Activated CD4-positive, alpha-beta T cell treated with anti-CD3 and anti-CD28 coated beads, Interleukin-2, amount 50 U/mL, for 16 hours (primary cell): ENCODE measurements around the gene MYBPC3.
"Not testable (repeated sequence)": the region's sequence is repeated elsewhere in the genome, so short reads cannot be mapped to it uniquely, and the experiment has no call there.

ENCODE experiments used
- DNase-seq: peaks from one replicate; pipeline ENCODE4 v3.0.0-alpha.2; 2020

The MYBPC3 gene

DNA sequence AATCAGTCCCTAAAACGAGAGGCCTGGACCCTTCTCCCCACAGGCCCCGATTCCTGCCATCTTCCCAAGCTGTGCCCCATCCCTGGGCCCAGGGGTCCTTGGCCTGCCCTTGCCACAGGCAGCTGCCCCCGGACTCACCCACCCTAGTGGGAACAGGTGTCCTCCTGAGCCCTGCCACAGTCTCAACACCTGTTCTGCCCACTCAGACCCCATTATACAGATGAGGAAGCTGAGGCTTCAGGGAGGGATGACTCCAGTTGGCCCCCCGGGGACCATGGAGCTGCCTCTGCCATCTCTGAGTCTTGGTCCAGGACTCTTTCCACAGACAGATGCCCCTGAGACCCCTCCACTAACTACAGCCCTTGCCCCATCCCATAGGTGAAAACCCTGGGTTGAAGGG is 15.9 kb downstream of the MYBPC3 start:
- DNase-seq = no peak

DNA sequence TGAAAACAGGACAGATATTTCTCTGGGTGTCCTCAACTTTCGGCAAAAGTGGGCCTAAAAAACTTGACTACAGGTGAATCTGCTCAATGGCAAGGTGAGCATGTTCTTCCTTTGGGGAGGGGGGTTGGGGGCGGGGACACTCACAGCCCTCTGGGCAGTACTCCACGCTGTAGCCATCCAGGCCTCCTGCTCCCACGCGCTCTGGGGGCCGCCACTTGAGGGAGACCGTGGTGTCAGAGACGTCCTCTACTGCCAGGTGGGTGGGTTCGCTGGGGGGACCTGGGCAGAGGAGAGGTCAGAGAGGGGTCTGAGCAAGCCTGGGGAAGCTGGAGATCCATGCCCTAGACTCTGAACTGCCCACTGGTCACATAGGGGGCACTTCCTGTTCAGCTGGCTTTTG is 16.8 kb downstream of the MYBPC3 start:
- DNase-seq = no peak

DNA sequence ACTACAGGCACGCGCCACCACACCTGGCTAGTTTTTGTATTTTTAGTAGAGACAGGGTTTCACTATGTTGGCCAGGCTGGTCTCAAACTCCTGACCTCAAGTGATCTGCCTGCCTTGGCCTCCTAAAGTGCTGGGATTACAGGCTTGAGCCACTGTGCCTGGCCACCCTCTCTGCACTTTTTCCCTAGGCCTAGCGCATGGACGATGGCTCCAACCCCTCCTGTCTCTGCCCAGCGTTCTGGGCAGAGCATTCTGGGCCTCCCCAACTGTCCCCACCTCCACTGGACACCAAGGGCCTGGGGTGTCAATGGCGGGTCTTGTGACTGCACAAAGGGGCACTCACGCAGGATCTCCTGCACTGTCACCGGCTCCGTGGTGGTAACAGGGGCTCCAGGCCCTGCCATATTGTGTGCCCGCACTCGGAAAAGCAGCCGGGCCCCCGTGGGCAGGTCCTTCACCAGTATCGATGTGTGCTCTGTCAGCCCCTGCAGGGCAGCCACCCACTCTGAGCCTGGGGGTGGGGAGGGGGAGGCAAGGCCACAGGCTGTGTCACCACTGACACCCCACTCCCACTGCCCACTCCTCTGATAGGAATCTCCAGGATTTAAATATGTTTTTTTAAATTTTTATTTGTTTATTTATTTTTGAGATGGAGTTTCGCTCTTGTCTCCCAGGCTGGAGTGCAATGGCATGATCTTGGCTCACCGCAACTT is 17.6 kb downstream of the MYBPC3 start:
- not testable (repeated sequence) for DNase-seq

DNA sequence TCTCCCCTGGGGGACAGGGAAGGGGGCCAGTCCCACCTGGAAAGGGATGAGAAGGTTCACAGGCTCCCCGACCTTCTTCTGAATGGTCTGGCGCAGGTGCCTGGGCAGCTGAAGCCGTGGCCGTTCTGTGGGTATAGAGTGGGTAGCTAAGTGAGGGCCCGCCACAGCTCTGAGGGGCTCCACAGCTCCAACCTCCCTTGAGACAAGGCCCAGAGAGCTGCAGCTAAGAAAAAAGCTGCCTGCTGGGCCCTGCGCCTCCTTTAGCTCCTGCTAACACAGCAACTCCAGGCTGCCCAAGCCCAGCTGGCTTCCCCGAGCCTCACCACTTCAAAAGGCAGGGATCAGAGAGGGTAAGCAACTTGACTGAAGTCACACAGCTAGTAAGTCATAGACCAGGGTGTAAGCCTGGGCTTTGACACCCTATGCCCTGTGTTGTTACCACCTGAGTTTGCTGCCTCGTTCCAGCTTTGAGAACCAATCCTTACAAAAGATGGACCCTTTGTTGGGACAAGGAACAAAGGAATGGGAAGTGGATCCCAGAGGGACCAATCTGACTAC is 18.5 kb downstream of the MYBPC3 start:
- no peak for DNase-seq

DNA sequence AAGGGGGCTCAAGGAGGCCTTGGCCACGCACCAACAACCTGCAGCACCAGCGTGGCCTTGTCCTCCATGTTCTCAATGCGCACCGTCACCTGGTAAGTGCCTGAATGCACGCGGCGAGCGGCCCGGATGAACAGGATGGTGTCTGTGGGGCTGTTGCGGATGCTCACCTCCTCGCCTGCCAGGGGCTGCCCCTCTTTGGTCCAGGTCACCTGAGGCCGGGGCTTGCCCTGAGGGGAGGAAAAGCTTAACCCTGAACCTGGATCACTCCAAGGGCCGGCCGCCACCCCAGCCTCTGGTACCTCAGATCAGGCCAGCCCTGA is 19.0 kb downstream of the MYBPC3 start:
- no peak for DNase-seq

DNA sequence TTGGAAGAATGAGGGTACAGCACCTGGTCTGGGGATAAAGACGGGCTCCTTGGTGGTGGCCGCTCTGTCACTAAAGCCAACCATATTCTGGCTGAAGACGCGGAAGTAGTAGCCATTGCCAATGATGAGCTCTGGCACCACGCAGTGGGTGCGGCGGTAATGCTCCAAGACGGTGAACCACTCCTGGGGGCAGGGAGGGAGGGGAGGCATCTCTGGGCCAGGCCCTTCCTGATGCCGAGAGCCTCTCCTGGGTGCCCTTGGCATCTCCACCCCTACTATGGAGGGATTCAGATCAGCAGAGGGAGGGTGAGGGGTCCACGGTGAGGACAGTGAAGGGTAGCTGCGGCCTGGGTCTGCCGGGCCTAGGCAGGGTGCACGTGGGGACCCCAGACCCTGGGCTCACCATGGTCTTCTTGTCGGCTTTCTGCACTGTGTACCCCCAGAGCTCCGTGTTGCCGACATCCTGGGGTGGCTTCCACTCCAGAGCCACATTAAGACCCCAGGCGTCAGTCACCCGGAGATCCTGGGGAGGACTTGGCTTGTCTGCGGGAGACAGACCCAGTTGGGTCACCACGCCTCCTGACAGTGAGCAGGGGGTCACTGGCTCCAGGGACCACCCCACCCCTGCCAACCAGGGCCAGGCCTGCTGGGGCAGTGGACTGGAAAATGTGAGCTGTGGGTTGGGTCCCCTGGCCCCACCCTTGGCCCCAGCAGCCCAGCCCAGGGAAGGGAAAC is 19.5 kb downstream of the MYBPC3 start:
- no peak for DNase-seq

DNA sequence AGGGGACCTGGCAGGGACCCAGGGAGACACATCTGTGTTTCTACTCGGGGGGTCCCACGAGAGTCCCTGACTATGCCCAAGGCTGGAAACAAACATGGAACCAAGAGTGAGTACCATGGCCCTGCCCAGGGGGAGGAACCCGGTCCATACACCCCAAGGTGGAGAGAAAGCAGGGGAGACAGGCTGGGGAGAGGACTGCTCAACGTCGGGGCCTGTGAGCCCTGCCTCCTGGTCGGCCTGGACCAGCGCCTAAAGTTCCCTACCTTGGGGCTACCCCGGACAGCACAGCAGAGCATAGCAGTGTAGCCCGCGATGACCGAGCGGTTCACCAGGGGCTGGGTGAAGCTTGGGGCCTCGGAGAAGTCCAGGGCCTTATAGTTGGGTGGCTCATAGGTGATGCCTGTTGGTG is 20.2 kb downstream of the MYBPC3 start:
- no peak for DNase-seq

DNA sequence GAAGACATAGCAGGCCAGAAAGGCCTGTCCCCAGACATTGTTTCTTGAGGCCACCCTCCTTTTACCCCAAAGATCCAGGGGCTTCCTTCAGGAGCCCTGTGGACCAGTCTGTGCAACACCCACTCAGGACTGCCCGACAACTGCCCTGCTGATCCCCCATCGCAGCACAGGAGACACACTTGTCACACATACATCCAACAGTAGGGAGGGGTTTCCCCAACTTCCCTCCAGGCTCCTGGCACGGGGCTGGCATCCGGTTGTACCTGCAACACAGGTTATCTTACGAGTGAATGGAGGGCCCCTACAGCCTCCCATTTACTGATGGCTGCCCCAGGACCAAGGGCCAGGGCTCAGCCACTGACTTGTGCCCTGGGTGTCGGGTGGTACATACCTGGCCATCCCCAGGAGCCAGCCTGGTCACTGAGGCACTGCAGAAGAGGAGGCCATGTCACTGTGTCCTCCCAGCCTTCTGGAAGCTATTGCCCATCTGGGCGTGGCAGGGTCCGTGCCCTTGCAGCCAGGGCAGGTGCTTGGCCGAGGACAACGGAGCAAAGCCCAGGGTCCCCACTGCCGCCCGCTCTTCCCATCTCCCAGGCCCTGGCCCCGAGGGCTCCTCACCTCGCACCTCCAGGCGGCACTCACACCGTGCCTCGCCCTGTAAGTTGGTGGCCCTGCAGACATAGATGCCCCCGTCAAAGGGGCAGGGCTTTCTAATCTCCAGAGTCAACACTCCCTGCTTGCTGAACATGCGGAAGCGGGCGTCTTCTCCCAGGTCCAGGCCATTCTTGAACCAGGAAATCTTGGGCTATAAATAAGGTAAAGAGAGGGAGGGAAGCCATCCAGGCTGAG is 20.8 kb downstream of the MYBPC3 start:
- no peak for DNase-seq

DNA sequence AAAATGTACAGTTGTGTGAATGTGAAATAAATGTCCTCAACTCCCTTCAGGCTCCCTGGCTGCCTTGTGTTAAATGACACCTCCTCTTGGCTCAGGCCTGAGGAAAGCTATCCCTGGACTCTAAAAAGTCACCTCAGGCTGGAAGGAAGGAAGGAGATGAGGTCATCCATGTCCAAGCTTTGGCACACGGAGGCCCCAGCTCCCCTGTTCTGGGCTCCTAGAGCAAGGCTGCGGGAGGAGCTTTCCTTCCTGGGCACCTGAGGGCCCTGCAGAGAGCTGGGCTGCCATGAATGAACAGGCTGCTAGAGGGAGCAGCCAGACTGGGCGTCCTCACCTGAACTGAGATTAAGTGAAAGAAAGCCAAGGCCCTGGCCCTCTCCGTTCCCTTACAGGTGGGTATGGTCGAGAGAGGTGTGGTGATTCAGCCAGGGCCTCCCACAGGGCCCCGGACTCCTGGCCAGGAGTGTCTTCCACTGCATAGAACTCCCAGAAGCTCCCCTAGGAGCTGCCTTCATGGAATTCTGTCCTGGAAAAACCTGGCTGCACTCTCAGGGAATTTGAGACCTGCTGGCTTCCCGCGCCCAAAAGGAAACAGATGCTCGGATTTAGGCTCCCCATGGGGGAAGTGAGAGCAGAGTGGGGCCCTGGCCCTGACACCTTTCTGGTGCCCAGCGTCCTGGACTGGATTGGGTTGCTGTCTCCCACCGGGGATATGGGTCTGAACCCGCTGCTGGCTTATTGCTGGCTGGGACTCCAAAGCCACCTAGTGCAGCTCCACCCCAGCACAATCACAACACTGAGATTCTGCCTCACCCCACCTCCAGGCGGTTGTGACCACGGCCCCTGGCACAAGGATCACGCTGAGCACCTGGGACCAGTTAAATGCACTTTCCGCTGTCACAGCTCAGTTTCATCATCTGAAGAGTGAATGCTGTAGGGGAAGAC is 22.2 kb downstream of the MYBPC3 start:
- DNase-seq = no peak

DNA sequence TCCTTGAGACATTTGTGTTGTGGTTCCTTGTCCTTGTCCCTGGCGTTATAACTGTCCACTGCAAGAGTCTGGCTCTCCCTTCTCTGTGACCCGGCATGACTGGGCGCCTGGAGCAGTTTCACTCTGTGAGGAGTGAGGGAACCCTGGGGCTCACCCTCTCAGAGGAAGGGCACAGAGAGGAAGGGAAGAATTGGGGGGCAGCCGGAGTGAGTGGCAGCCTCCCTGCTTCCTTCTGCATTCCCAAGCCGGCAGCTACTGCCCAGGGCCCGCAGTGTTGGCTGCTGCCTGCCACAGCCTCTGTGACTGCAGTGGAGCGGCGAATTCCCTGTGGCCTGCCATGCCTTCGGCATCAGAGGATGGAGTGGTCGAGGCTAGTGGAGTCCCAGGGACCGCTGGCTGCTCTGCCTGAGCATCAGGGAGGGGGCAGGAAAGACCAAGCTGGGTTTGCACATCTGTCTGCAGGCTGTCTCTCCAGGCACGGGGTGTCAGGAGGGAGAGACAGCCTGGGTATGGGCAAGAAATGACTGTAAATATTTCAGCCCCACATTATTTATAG is 23.0 kb downstream of the MYBPC3 start:
- no peak for DNase-seq

DNA sequence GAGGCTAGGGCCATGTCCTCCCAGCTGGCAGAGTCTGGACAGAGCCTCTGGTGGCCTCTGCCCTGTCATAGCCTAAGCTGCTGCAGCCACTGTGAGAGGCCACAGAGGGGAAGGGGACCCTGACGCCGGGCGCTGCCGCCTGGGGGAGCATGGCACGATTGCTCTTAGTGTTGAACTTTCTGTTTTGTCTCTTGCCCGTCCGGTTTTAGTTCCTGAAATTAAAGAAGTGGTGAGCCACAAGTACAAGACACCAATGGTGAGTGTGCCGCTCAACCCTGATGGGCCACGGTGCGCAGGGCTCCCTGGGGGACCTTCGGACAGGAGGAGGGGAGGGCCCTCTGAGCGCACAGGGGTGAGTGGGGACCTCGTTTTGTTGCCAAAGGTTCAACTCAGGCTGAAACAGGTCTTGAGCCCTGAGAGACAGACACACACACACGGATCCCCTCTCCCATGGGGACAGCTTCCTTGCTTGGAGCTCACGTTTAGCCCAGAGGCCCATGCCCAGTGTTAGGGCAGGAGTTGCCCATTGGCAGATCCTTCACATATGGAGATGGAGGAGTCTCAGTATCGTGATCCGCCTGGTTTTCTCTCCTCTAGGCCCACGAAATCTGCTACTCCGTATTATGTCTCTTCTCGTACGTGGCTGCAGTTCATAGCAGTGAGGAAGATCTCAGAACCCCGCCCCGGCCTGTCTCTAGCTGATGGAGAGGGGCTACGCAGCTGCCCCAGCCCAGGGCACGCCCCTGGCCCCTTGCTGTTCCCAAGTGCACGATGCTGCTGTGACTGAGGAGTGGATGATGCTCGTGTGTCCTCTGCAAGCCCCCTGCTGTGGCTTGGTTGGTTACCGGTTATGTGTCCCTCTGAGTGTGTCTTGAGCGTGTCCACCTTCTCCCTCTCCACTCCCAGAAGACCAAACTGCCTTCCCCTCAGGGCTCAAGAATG is 23.8 kb downstream of the MYBPC3 start:
- no peak for DNase-seq

DNA sequence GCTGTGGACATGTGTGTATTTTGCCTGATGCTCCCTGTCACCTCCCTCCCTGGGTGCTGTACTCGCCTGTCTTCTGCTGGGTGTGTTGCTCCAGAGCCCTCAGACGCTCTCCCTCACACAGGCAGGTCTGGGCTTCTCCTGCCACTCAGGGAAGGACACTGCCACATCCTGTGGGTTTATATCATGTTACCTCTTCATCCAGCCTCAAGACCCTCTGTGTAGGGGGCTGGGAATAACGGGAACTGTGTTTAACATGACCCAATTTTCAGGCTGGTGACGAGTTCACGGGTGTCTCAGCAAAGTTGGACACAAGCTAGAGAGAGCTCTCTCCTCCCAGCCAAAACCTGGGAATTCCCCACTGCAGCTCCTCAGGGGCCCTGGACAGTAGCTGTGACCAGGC is 24.6 kb downstream of the MYBPC3 start:
- DNase-seq = no peak

DNA sequence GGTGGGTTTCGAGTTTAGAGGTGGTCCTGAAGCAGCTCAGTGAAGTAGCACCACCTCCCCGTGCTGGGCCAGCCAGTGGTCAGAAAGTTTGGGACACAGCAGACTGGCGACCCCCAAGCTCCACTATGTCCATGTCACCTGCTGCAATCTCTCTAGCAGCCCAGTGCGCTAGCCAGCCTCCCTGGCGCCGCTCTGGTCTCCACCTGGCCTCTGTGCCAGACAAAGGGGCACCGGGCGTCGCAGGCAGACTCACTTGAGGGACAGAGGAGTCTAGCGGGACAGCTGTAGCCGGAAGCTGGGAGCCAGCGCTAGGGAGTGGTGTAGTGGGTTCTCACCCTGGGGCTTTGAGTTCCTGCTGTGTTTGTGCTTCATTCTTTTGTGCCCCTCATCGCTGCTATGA is 25.5 kb downstream of the MYBPC3 start:
- DNase-seq = no peak

DNA sequence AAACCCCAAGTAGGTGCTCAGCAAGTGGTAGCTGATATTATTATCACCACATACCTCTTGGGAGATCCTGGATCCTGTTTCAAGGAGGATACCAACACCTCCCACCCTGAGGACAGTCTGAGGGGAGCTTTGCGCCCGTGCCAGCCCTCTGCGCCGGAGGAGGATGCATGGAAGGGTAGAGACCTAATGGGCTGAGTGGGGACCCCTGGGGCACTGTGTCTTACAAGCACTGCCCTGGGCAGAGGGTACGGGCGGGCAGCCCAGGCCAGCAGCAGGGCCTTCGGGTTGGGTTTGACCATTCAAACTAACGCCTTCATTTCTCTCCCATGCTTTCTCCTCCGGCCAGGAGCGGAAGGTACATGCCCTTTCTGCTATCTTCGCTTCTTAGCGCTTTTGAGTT is 26.3 kb downstream of the MYBPC3 start:
- DNase-seq = no peak

DNA sequence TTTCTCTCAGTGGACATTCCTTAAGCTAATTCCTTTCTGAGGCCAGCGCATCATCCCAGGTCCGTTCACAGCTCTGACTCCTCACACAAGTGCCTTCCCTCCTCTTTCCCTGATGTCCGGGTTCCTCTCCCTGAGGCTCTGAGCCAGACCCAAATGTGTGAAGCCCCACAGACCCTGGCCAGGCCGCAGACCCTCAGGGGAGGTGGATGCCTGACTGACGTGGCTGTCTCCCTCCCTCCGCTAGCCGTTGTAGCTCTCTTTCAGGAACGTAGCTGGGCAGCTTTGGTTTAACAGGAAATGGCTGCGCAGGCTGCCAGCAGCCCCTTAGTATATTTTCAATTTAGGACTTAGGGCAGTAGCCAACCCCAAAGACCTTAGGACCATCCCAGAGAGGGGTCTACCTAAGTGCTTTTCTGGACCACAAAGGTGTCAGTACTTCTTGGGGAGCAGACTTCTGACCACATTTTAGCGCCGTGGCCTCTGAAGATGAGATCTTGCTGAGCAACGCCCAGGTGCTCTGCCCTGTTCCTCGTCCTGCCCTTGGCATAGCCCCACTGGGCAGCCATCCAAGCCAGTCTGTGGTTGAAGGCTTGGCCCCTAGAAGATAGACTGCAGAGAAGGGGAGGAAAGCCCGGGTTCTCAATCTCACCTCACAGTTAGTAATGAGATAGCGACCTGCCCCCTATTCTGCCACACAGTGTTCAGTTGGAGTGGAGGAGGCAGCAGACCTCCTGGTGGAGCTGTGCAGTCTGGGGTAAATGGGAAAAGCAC is 27.0 kb downstream of the MYBPC3 start:
- no peak for DNase-seq

DNA sequence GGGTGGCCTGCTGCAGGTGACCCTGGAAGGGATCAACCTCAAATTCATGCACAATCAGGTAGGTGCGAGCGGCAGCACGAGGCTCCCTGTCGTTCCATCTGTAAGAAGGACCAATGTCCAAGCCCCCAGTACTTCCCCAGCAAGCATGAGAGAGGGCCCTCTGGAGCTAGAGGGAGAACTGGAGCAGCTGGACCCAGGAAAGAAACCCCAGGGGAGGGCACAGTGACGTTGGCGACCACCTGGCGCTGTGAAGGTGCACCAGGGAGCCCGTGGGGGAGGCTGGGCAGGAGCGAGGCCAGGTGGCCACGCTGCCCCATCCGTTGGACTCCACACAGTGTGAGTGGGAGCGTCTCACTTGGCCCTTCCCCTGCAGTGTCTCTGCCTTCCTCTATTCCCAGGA is 28.0 kb downstream of the MYBPC3 start:
- no peak for DNase-seq

DNA sequence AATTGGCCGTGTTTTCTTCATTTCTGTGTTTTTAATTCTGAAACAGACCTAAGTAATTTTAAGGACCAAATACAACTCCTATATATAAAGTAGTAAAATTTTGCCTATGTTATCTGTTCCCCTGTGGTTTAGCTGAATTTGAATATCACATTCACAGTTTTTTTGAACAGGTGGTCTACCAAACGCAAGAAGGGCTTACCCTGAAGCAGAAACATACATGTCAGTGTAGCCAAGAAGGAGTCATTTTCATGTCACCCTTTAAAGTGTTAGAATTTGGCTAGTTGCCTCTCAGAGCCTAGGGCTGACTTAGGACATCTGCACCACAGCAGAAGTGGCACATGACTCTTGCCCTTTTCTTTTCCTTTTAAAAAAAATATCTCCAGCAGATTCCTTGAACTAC is 34.3 kb downstream of the MYBPC3 start:
- no peak for DNase-seq

DNA sequence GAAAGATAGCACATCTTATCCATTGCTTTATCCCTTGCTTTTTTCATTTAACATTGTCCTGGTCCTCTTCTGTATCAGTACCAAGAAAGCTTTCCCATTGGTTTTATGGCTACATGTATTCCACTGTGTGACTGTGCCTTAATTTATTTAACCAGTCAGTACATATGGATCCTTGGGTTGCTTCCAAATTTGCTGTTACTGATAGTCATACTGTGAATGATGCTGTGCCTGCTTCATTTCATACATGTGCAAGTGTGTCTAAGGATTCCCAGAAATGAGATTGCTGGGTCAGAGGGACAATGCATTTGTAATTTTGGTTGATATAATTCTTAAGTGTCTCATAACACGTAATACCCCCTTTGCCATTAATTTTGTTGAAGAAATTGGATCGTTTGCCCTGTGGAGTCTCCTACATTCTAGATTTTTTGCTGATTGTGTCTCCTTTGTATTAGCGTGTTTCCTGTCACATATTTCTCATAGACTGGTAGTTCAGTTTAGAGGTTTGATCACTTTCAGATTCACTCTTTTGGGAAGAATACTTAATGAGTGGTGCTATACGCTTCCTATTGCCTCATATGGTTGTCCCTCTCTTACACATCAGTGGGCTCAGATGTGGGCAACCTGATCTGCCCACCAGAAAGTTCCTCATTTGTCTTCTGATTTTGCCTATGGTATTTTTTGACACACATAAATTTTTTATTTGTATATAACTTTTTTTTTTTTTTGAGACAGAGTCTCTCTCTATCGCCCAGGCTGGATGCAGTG is 35.3 kb downstream of the MYBPC3 start:
- DNase-seq = no peak

DNA sequence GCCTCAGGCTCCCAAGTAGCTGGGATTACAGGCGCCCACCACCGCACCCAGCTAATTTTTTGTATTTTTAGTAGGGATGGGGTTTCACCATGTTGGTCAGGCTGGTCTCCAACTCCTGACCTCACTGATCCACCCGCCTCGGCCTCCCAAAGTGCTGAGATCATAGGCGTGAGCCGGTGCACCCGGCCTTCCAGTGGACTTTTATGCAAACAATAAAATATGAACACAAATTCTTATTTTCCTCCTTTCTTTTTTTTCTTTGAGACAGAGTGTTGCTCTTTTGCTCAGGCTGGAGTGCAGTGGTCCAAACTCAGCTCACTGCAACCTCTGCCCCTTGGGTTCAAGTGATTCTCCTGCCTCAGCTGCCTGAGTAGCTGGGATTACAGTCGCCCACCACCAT is 36.0 kb downstream of the MYBPC3 start:
- not testable (repeated sequence) for DNase-seq
